Urothelium cell line (cell line): Measurements from ENCODE around the gene CHRNA4.
"Not testable (repeated sequence)": the region's sequence is repeated elsewhere in the genome, so short reads cannot be mapped to it uniquely, and the experiment has no call there.

ENCODE experiments used
- DNase-seq: peaks from one replicate; pipeline ENCODE4 v3.0.0; 2011; ENCODE audit warnings: low spot score, mixed read lengths
- FAIRE-seq: peaks from 2 replicates; lab custom pipeline; 2011; peaks lifted over from hg19 to GRCh38; lab: Jason Lieb, UNC

Gene CHRNA4

DNA sequence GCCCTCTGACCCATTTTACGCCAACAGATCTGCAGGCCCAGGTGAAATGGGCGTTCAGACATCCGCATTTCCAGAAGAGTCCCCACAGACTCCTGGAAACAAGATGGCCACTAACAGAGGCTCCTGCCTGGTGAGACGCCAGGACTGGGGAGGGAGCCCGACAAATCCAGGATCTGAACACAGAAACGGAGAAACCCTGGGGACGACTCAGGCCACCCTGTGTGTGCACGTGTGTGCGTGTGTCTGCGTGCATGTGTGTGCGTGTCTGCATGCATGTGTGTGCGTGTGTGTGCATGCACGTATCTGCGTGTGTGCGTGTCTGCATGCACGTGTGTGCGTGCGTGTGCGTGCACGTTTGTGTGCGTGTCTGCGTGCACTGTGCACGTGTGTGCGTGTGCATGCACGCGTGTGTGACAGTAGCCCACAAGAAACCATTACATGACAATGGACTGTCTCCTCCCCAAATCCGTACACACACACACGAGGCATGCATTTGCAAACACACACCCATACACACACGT lies 24.9 kb downstream of the CHRNA4 start:
- DNase-seq (no peak), FAIRE-seq (peak; percentile 100)

DNA sequence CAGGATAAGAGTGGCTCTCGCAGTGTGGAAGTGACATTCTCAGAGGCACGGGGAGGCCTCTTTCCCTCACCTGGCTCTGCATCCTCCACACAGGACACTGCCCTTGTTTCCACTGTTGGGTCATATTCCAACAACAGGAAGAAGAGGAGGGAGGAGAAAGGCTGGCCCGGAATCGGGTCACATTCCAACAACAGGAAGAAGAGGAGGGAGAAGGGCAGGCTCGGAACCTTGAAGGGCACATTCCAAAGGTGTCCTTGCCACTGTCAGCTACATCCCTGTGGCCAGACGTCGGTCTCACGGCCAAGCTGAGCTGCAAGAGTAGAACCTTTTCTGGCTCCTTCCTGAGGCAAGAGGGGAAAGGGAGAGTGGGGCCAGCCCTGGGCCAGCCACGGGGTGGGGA lies 25.4 kb downstream of the CHRNA4 start:
- FAIRE-seq (no peak), DNase-seq (no peak)

DNA sequence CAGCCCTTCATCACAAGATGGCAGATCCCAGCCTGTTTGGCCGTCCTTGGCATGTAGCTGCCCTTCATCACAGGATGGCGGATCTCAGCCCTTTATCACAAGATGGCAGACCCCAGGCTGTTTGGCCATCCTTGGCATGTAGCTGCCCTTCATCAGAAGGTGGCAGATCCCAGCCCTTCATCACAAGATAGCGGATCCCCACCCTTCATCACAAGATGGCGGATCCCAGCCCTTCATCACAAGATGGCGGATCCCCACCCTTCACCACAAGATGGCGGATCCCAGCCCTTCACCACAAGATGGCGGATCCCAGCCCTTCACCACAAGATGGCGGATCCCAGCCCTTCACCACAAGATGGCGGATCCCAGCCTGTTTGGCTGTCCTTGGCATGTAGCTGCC lies 26.1 kb downstream of the CHRNA4 start:
- FAIRE-seq: peak; percentile 94
- not testable (repeated sequence) for DNase-seq

DNA sequence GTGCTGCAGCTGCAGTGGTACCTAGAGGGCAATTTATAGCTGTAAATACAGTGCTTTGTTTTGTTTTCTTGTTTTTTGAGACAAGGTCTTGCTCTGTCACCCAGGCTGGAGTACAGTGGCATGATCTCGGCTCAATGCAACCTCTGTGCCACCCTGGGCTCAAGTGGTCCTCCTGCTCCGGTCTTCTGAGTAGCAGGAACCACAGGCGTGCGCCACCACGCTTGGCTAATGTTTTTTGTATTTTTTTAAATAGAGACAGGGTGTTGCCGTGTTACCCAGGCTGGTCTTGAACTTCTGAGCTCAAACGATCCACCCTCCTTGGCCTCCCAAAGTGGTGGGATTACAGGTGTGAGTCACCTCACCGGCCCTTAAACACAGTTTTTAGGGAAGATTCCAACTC lies 26.8 kb downstream of the CHRNA4 start:
- DNase-seq (no peak), FAIRE-seq (no peak)

DNA sequence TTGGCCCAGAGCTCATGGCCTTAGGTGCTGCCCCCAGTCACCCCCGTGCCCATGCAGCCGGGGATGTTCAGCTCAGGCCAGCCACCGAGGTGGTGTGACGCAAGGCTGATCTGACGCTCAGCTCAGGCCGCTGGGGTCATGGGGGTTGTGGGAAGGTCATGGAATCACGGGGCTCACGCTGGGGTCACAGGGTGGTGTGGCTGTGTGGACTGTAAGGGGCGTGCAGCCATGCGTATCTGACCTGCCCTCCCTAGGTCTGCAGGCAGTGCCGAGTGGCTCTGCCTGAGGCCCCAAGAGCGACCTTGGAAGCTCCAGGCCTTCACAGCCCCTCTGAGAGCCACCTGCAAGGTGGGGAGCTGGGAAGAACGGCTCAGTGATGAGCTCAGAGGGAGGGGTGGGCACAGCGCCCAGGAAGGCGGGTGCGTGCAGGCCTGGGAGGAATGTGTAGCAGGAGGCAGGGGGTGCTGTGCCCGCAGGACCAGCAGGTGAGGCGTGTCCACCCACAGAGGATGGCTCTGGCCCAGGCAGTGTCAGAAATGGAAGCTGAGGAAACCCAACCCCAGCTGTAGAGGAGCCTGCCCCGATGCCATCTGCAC lies 27.8 kb downstream of the CHRNA4 start:
- FAIRE-seq: peak; percentile 77

DNA sequence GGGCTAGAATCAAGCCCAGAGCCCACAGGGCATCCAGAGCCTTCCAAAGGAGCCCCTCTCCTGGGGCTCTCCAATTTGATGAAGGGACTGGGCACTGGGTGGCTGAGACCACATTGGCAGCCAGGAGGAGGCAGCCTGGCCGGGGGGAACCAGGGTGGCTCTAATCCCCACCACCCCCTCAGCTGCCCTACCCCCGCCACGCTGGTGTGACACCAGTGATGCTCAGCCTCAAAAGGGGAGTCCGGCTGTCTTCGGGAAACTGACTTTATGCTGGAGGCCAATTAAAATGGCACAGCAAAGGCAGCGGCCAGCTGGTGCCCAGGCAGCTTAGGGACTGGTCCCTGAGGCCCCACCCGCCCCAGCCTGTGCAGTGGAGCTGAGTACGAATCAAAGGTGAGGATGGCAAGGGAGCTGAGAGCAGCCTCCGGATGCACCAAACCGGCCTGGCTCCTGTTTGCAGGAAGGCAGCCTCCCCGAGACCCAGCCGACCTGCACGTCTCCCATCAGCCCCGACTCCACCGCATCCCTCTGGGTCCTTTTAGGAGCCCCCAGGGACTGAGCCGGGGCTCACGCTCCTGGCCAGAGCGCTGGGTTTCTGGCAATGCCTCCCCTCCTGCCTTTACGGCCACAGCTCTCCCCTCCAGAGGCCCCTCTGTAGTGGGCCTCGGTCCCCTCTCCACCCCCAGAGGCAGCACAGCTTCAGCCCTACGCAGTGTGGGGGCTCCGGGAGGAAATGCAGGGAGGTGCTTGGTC lies 28.5 kb downstream of the CHRNA4 start:
- peak; percentile 35 for FAIRE-seq
- no peak for DNase-seq

More for the DNA sequence above, 27.8 kb downstream of the CHRNA4 start:
- DNase-seq: no peak

DNA sequence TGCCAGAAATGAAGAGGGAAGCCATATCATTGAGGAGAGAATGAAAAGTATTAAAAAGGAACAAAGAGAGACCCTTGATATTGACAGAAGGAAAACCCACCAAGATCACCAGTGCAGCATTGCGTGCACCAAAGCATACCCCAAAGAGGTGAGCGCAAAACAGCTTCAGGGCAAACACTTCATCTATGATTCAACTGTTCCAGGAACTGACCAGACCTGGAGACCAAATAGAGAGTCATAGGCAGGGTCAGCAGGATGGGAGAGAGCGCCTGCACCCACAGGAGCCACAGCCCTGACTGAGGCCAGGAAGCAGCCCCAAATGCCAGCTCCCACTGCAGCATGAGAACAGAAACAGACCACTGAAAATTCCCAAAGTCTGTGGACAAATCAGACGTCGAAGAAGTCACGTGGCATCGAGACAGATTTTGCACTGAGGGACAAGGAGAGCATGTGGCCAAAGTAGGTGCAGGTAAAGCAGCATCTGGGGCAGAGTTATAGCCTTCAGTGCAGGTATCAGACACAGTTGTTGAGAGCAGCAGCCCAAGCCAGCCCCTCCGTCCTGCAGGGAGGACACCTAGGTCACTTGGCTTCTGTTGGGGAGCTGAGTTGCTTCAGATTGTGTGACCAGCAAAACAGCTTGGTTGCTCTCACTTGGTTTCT lies 29.3 kb downstream of the CHRNA4 start:
- FAIRE-seq: peak; percentile 77
- DNase-seq: no peak

DNA sequence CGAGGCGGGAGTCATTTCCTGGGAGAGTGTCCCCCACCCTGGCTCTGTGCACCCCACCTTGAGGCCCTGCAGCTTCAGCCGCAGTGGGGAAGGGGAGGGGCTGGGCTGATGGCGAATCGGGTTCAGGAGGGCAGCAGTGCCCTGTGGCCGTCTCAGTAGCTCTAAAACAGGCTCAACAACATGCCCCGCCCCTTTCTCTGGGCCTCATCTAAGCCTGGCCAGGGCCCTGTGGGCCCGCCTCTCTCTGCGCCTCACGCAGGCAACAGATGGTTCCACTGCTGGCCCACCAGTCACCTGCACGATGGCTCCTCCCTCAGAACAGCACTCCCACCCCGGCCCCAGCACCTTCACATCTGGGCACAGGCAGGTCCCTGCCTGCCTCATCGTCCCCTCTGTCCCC lies 30.2 kb downstream of the CHRNA4 start:
- DNase-seq: no peak
- FAIRE-seq: no peak

DNA sequence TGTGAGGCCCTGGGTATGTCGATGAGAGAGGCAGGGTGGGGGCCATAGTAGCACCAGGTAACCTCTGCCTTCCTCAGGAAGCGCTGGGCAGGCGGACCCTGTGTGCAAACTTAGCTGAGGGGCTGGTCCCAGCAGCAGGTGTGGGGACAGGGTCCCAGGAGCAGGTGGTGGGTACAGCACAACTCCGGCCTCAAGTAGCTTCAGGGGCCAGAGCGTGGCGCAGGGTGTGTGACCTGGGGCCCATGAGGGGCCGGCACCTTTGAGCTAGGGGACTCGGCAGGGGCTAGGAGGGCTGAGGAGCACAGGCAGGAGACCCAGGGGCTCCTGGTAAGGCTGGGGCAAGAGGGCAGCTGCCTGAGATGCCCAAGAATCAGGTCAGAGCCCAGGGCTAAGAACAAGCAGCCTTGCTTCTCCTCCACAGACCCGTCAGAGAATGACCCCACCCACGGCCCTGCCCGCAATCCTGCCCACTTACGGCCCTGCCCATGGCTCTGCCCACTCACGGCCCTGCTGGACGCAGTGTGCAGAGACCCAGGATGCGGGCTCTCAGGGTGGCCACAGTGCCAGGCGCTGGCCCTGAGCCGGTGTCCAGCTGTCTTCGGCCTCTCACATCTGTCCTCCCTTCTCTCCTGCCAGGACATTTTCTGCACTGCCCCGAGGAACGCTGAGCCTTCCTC lies 30.9 kb downstream of the CHRNA4 start:
- peak; percentile 75 for FAIRE-seq
- no peak for DNase-seq

DNA sequence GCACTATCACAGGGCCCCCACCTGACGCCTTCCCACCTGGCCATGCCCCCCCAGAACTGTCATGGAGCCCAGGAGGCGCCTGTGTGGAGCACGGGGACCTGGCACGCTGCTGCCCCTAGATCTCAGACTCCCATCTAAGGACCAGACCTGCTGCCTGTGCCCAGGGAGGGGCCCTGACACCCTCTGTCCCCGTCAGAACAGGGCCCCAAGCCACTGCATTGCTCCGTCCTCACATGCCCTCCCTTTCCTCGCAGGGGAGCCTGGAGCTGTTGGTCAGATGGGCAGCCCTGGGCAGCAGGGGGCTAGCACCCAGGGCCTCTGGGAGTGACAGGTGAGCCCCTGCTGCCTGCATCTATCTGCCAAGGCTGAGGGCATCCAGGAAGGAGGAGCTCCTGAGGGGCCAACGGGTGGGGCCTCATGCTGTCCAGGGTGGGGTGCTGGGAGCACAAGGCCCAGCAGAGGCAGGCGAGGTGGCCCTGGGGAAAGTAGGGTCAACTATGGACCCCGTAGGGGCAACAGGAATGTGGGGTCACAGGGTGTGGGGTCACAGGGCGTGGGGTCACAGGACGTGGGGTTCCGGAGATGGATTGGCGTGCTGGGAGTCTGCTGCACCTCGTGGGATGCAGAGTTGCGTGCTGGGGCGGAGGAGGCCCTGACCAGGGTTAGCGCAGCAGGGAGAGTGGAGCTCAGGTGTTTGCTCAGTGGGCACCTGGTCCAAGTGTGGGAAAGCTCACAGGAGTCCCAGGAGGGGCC lies 31.6 kb downstream of the CHRNA4 start:
- no peak for DNase-seq
- no peak for FAIRE-seq

DNA sequence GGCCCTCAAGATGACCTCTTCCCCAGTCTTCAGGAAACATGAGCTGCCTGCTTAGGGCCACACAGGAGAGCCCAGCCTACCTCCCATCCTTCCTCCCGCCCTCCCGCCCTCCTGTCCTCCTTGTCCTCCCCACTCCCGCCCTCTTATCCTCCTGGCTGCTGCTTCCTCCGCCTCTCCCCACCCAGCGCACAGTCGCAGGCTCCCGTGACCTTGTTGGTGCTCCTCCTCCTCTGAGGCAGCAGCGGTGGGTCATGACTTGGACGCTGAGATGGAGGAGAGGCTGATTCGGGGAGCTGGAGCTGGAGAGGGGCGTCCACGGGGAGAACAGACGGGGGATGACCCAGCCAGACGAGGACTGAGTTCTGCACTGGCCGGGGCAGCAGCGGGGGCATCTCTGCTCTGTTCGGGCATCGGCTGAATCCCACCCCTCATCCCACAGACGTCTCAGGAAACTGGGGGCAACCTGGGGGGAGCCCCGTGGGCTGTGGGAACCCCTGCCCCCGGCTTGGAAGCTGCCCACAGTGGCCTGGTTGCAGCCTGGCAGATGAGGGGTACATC lies 32.4 kb downstream of the CHRNA4 start:
- FAIRE-seq (no peak), DNase-seq (no peak)

DNA sequence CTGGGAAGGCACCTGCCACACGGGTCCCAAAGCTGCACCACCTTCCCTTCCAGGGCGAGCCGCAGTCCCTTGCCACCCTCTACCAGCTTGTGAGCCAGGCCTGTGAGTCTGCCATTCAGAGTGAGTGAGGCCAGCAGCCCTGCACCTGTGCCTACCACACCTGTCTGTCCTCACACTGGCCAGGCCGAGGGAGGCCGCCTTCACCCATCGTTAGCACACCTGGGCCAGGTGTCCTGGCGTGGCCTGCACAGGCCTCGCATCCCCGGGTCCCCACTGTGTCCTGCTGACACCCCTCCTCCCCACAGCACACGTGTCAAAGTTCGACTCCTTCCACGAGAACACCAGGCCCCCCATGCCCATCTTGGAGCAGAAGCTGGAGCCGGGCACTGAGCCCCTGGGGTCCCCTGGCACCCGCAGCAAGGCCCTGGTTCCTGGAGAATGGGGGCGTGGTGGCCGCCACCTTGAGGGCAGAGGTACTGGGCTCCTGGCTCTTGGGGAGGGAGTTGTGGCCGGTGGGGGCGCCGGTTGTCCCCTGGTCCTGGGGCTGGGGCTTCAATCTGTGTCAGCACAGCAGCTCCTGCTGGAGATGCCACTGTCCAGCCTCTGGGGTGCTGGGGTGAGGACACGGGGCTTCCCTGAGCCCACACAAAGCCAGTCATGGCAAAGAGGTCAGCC lies 33.0 kb downstream of the CHRNA4 start:
- FAIRE-seq: peak; percentile 79
- DNase-seq: no peak

DNA sequence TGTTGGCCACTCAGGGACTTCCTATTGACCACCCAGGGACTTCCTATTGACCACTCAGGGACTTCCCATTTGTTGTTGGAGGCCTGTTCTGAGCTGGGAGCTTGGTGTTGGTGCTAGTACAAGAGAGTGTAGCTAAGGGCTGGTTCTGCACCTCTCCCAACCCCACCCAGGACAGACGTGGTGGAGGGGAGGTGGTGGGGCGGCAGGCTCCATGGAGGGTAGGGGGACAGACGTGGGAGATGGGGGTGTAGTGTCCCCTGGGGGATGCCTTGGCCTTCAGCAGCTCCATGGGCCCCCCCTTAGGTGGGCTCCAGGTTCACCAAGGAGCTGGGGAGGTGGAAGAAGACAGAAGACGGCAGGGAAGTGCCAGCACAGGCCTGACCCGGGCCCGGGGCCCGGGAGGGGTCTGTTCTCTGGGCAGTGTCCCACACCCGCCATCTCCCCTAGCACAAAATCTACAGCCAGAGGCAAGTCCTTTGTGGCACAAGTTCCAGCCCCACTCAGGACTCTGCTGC lies 33.9 kb downstream of the CHRNA4 start:
- DNase-seq (no peak), FAIRE-seq (peak; percentile 67)

DNA sequence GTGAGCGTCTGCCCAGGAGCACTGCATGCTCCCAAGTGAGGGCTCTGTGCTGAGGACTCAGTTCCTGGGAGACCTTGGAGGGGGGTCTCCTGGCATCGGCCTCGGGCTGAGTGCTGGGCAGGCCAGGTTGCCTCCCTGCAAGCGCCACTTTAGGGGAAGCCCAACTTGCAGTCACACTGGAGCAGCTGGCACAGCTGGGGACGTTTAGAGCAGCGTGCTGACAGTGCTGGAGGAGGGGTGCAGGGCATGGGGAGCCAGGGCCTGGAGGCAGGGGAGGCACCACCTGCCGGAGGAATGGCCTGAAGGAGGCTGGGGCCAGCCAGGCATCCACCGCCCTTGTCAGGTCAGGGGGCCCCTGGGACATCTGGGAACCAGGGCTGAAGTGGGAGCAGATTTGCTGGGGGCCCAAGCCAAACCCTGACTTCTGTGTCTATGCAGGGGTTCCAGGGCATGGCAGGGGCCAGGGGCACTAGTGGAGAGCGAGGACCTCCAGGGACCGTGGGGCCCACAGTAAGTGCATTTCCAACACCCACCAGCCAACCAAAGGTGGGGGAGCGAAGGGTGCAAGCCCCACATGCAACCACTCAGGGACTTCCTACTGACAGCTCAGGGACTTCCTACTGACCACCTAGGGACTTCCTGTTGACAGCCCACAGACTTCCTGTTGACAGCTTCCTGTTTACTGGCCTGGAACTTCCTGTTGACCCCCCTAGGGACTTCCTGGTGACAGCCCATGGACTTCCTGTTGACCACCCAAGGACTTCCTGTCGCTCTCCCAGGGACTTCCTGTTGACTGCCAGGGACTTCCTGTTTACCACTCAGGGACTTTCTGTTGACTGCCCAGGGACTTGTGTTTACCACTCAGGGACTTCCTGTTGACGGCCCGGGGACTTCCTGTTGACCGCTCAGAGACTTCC lies 34.6 kb downstream of the CHRNA4 start:
- DNase-seq: no peak
- no peak for FAIRE-seq

DNA sequence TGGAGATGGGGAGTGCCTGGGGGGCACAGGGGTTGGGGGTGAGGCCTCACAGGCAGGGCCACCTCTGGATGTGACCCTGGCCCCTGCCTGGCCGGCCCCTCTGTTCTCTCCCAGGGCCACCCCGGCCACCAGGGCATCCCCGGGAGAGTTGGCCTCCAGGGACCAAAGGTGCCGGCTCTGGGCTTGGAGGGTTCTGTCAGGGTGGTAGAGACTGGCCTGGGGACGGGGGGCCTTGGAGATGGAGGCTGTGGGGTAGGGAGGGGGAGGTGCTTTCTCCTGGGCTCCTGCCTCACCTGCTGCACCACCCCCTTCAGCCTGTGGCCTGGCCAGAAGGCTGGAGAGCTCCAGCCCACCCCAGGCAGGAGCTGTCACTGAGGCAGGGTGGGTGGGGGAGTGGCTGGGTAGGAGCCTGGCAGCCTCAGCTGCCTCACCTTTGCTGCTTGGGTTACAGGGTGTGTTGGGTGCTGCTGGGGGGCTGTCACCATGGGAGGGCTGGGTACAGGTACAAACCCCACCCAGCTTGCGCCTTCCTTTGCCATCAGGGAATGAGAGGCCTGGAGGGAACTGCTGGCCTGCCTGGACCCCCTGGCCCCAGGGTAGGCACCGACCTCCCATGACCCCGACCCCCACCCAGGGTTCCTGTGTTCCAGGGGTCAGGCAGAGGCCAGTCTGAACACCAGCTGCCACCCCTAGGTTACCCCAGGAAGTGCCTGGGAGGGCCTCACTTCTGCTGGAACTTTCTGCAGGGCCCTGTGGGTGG lies 35.4 kb downstream of the CHRNA4 start:
- no peak for DNase-seq
- FAIRE-seq: peak; percentile 20

DNA sequence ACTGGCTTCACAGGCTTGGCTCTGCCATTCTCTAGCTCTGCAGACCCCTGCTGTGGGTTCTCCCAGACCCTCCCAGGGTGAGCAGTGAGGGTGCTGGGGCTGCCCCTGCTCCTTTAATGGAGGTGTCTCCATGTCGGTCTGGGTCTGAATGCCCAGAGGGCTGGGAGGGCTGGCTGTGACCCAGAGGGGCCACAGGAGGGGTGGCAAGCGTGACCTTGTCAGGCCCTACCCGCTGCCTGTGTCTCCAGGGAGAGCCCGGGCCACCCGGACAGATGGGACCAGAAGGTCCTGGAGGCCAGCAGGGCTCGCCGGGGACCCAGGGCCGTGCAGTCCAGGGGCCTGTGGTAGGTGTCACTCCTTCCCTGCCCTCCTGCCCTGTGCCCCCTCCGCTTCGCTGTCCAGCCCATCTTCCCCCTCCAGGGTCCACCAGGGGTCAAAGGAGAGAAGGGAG lies 36.1 kb downstream of the CHRNA4 start:
- DNase-seq (no peak), FAIRE-seq (no peak)

DNA sequence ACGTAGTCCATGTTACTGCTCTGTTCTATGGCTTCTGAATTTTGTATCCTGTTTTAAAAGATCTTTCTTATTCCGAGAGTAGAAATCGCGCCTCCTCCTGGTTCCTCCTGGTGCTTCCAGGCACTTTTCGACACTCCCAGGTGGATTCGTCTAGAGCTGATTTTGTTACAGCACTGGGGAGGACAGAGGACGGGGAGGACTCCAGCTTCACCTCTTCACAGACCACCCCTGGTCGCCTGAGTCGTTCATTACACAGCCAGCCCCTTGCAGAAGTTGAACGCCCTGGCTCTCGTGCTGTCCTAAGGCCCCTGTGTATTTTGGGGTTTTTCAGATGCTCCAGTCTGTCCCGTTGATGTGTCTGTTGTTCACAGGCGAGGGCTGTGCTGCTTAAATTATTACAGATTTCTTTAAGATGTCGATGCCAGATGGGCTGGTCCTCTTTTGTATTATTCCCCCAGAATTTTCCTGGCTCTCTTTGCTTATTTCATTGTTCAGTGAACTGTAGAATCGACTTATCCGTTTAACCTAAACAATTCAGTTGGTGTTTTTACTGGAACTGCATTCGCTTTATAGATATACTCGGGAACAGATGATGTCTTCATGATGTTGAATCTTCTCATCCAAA lies 37.7 kb downstream of the CHRNA4 start:
- DNase-seq: no peak
- FAIRE-seq: no peak
